GM19468 (cell line): ENCODE results near the gene TWF2.
"Not testable (repeated sequence)": the region's sequence is repeated elsewhere in the genome, so short reads cannot be mapped to it uniquely, and the experiment has no call there.

Experiments used
- ATAC-seq: cut with Tn5 transposase; IDR thresholded peaks from one replicate; pipeline ENCODE4 v1.9.1; 2021; ENCODE audit warnings: mild to moderate bottlenecking, moderate library complexity, moderate number of reproducible peaks; ENCODE audit not compliant: unreplicated experiment; ENCODE audit errors: extremely low read depth

TWF2 gene

GRCh38 chr3:52238761-52239701 is at the start of gene TWF2:
Gene TWF2 (minus strand): TSS chr3:52239158. CDS start chr3:52239016, 142 bp downstream.
- ATAC-seq, result peak; percentile 54

GRCh38 chr3:52288674-52289073 is 49.7 kb upstream of the TWF2 start:
- no peak for ATAC-seq

- ATAC-seq, result no peak
Measured at GRCh38 chr3:52286777-52287110, 47.8 kb upstream of the TWF2 start.

GRCh38 chr3:52284051-52284450 is 45.1 kb upstream of the TWF2 start:
- ATAC-seq, result not testable (repeated sequence)

GRCh38 chr3:52283306-52283705 is 44.3 kb upstream of the TWF2 start:
- no peak for ATAC-seq

GRCh38 chr3:52281981-52282801 is 43.2 kb upstream of the TWF2 start:
- ATAC-seq, result no peak

GRCh38 chr3:52280050-52280461 is 41.1 kb upstream of the TWF2 start:
- no peak for ATAC-seq

GRCh38 chr3:52279596-52279995 is 40.6 kb upstream of the TWF2 start:
- no peak for ATAC-seq

- ATAC-seq, result peak; percentile 57
Measured at GRCh38 chr3:52278510-52279069, 39.6 kb upstream of the TWF2 start, which contains the start of gene WDR82. Gene WDR82 (minus strand): TSS chr3:52278649. CDS start chr3:52278361, 288 bp downstream.

- ATAC-seq, result peak; percentile 19
Measured at GRCh38 chr3:52277972-52278509, 39.1 kb upstream of the TWF2 start.

- ATAC-seq, result no peak
Measured at GRCh38 chr3:52277071-52277964, 38.4 kb upstream of the TWF2 start.

- ATAC-seq, result not testable (repeated sequence)
Measured at GRCh38 chr3:52274781-52275180, 35.8 kb upstream of the TWF2 start.

- no peak for ATAC-seq
Measured at GRCh38 chr3:52272831-52273230, 33.9 kb upstream of the TWF2 start.

- ATAC-seq, result not testable (repeated sequence)
Measured at GRCh38 chr3:52272172-52272571, 33.2 kb upstream of the TWF2 start.

GRCh38 chr3:52270252-52270754 is 31.3 kb upstream of the TWF2 start:
- no peak for ATAC-seq

GRCh38 chr3:52269776-52270175 is 30.8 kb upstream of the TWF2 start:
- no peak for ATAC-seq

GRCh38 chr3:52268036-52268435 is 29.1 kb upstream of the TWF2 start:
- ATAC-seq, result no peak

GRCh38 chr3:52265387-52265786 is 26.4 kb upstream of the TWF2 start:
- ATAC-seq, result no peak

GRCh38 chr3:52262447-52262846 is 23.5 kb upstream of the TWF2 start:
- no peak for ATAC-seq
